HCT116 (cell line): ENCODE measurements around the gene TLE6. TPM values are rescaled to one million over a fixed set of nuclear protein-coding genes. Genes with fewer than 3 reads are reported as not detected.
A peak's percentile ranks its signal among the peaks of the same experiment; 100 is the strongest.

Experiments used
- ATAC-seq: fragments of 200-7000 bp; cut with Tn5 transposase; 2 replicates; pipeline ENCODE4 v1.9.1; 2020; ENCODE audit warnings: mild to moderate bottlenecking, moderate library complexity
- BruUV-seq: library from RNA; stranded (reverse); fragments of 400-500 nt; replicated peaks from 2 replicates; lab custom pipeline; 2021; lab: Mats Ljungman, UMichigan
- CTCF ChIA-PET: fragments of 300-600 bp; sonication (Branson Sonifier 250); formaldehyde crosslinking; loops from one replicate; lab custom pipeline; 2021; ENCODE audit warnings: antibody characterized with exemption; lab: Charles Lee
- POLR2A ChIA-PET: fragments of 300-600, 350-600 bp; sonication (Branson Sonifier 250); formaldehyde crosslinking; loops from one replicate; lab custom pipeline; 2021; ENCODE audit warnings: antibody characterized with exemption; lab: Charles Lee
- RAD21 ChIA-PET, 2 experiments: fragments of 300-600 bp; sonication (Branson Sonifier 250); formaldehyde crosslinking; loops; one replicate each; lab custom pipeline; 2023; ENCODE audit warnings: low total read pairs in 2 of 2; ENCODE audit not compliant: uncharacterized antibody in 2 of 2, unreplicated experiment in 2 of 2, low non-redundant PET in 1 of 2; lab: Charles Lee
- DNase-seq: peaks from one replicate; pipeline ENCODE4 v3.0.0-alpha.2; 2010; ENCODE audit warnings: low read depth, low spot score
- H2AFZ ChIP-seq: fragments of 200-600 bp; shearing (Covaris generic), sonication (generic); 2 replicates; pipeline ENCODE4 v1.6.1; 2017; ENCODE audit warnings: low read depth, mixed run types, mixed read lengths, antibody characterized with exemption, low read length; ENCODE audit not compliant: poor library complexity, severe bottlenecking
- H3K27ac ChIP-seq: 2 replicates; pipeline ENCODE4 v1.5.1; 2012; ENCODE audit warnings: low read depth, low read length
- H3K27me3 ChIP-seq: fragments of 200-600 bp; sonication (generic); 2 replicates; pipeline ENCODE4 v1.6.1; 2016; ENCODE audit warnings: mixed run types, low read length, mixed read lengths; ENCODE audit not compliant: insufficient read depth
- H3K36me3 ChIP-seq, 2 experiments: fragments of 200-500 bp in 1 of 2; fragments of 200-600 bp in 1 of 2; sonication (Bioruptor generic) in 1 of 2; sonication (generic) in 1 of 2; 2 replicates each; pipeline versions ENCODE4 v1.5.1 to v1.6.1; 2014 to 2016; ENCODE audit warnings: low read length in 2 of 2, inconsistent platforms in 1 of 2, mixed read lengths in 1 of 2, mixed run types in 1 of 2; ENCODE audit not compliant: insufficient read depth in 2 of 2, control insufficient read depth in 1 of 2
- H3K4me1 ChIP-seq, 2 experiments: fragments of 200-600 bp in 1 of 2; sonication (generic) in 1 of 2; 2 replicates each; pipeline versions ENCODE4 v1.5.1 to v1.6.1; 2012 to 2017; ENCODE audit warnings: low read length in 2 of 2, inconsistent platforms in 1 of 2, mild to moderate bottlenecking in 1 of 2, mixed read lengths in 1 of 2, mixed run types in 1 of 2, moderate library complexity in 1 of 2; ENCODE audit not compliant: insufficient read depth in 2 of 2, control insufficient read depth in 1 of 2
- H3K4me2 ChIP-seq: fragments of 200-600 bp; sonication (generic); 2 replicates; pipeline ENCODE4 v1.6.1; 2017; ENCODE audit warnings: mixed run types, low read length, mixed read lengths
- H3K4me3 ChIP-seq, 2 experiments: fragments of 200-600 bp in 1 of 2; sonication (generic) in 1 of 2; replicated peaks in 1 of 2; 2 replicates each; pipeline ENCODE4 v1.5.1; 2011 to 2016; ENCODE audit warnings: low read length in 2 of 2, control low read depth in 1 of 2, low read depth in 1 of 2, mild to moderate bottlenecking in 1 of 2, mixed read lengths in 1 of 2, mixed run types in 1 of 2
- H3K79me2 ChIP-seq: fragments of 200-600 bp; sonication (generic); 2 replicates; pipeline ENCODE4 v1.6.1; 2017; ENCODE audit warnings: mild to moderate bottlenecking, mixed run types, low read length, moderate library complexity, mixed read lengths; ENCODE audit not compliant: insufficient read depth
- H3K9ac ChIP-seq: fragments of 200-600 bp; sonication (generic); 2 replicates; pipeline ENCODE4 v1.6.1; 2016; ENCODE audit warnings: low read length, mixed read lengths
- H3K9me2 ChIP-seq: fragments of 200-600 bp; sonication (generic), shearing (Covaris generic); 2 replicates; pipeline ENCODE4 v1.6.1; 2017; ENCODE audit warnings: mixed run types, mild to moderate bottlenecking, moderate library complexity; ENCODE audit not compliant: insufficient read depth
- H3K9me3 ChIP-seq, 2 experiments: fragments of 200-500 bp in 1 of 2; fragments of 200-600 bp in 1 of 2; sonication (Bioruptor generic) in 1 of 2; sonication (generic) in 1 of 2; 2 replicates each; pipeline ENCODE4 v1.6.1; 2014 to 2017; ENCODE audit warnings: low read length in 2 of 2, mixed read lengths in 2 of 2, inconsistent platforms in 1 of 2, low read depth in 1 of 2, mild to moderate bottlenecking in 1 of 2, mixed run types in 1 of 2, moderate library complexity in 1 of 2; ENCODE audit not compliant: control insufficient read depth in 1 of 2, insufficient read depth in 1 of 2
- H4K20me1 ChIP-seq: fragments of 200-600 bp; sonication (generic), shearing (Covaris generic); 2 replicates; pipeline ENCODE4 v1.6.1; 2017; ENCODE audit warnings: mixed run types, mild to moderate bottlenecking, moderate library complexity; ENCODE audit not compliant: insufficient read depth
- ATF3 ChIP-seq: IDR thresholded peaks from 2 replicates; pipeline ENCODE4 v1.6.1; 2012
- CBX3 ChIP-seq: IDR thresholded peaks from 2 replicates; pipeline ENCODE4 v1.6.1; 2012; ENCODE audit warnings: low read depth
- CEBPB ChIP-seq: IDR thresholded peaks from 2 replicates; pipeline ENCODE4 v1.6.1; 2012; ENCODE audit warnings: low read depth
- EGR1 ChIP-seq: IDR thresholded peaks from 2 replicates; pipeline ENCODE4 v1.6.1; 2012; ENCODE audit warnings: low read depth
- ELF1 ChIP-seq: IDR thresholded peaks from 2 replicates; pipeline ENCODE4 v1.6.1; 2012; ENCODE audit warnings: low read depth, borderline replicate concordance
- EZH2 ChIP-seq: fragments of 200-600 bp; sonication (generic); IDR thresholded peaks from 2 replicates; pipeline ENCODE4 v1.6.1; 2017; ENCODE audit warnings: antibody characterized with exemption, mixed run types
- POLR2A ChIP-seq: IDR thresholded peaks from 2 replicates; pipeline ENCODE4 v1.7.0; 2011; ENCODE audit warnings: borderline replicate concordance; ENCODE audit not compliant: insufficient read depth, insufficient read length; ENCODE audit errors: extremely low read depth
- POLR2AphosphoS5 ChIP-seq: IDR thresholded peaks from 2 replicates; pipeline ENCODE4 v1.6.1; 2011; ENCODE audit warnings: mild to moderate bottlenecking, low read depth, low read length, moderate library complexity
- SIN3A ChIP-seq: IDR thresholded peaks from 2 replicates; pipeline ENCODE4 v1.6.1; 2012; ENCODE audit warnings: low read depth
- SP1 ChIP-seq: IDR thresholded peaks from 2 replicates; pipeline ENCODE4 v1.6.1; 2012; ENCODE audit warnings: low read depth
- TCF7L2 ChIP-seq: IDR thresholded peaks from 2 replicates; pipeline ENCODE4 v1.7.0; 2011; ENCODE audit warnings: borderline replicate concordance, inconsistent platforms; ENCODE audit not compliant: insufficient read depth, insufficient read length; ENCODE audit errors: extremely low read depth
- YY1 ChIP-seq: IDR thresholded peaks from 2 replicates; pipeline ENCODE4 v1.6.1; 2011; ENCODE audit warnings: low read length, low read depth, moderate library complexity, mild to moderate bottlenecking; ENCODE audit not compliant: insufficient replicate concordance; ENCODE audit errors: extremely low read depth
- ZFX ChIP-seq: fragments of 450-650 bp; IDR thresholded peaks from 2 replicates; pipeline ENCODE4 v1.6.1; 2017
- ZNF274 ChIP-seq: fragments of 200-500 bp; sonication (Bioruptor generic); IDR thresholded peaks from 2 replicates; pipeline ENCODE4 v1.6.1; 2014; ENCODE audit warnings: mild to moderate bottlenecking, low read depth, low read length, inconsistent platforms
- intact Hi-C: fragments of 100-400 bp; cut with micrococcal nuclease; formaldehyde crosslinking; loops from 2 replicates; pipeline ENCODE4 v1.10.0; 2022
- total RNA-seq: library from RNA; stranded (reverse); gene quantifications from one replicate; pipeline ENCODE4 v1.2.1, GENCODE V29; 2021; ENCODE audit not compliant: unreplicated experiment
- TF ChIP-seq, protein P1 (sequence below): IDR thresholded peaks from 2 replicates; pipeline ENCODE4 v1.6.1; 2011; ENCODE audit warnings: mild to moderate bottlenecking, low read length, moderate library complexity; ENCODE audit not compliant: insufficient replicate concordance; ENCODE audit errors: extremely low read depth
- TF ChIP-seq, protein P2 (sequence below), 3 experiments: fragments of 200-600 bp in 1 of 3; sonication (generic) in 1 of 3; IDR thresholded peaks in 2 of 3; conservative IDR thresholded peaks in 1 of 3; 2 replicates each; pipeline ENCODE4 v1.5.1; 2012 to 2017; ENCODE audit warnings: low read depth in 2 of 3, low read length in 2 of 3, antibody characterized with exemption in 1 of 3, borderline replicate concordance in 1 of 3, control low read depth in 1 of 3, mild to moderate bottlenecking in 1 of 3, mixed read lengths in 1 of 3, mixed run types in 1 of 3, moderate library complexity in 1 of 3; ENCODE audit not compliant: insufficient read depth in 1 of 3
- TF ChIP-seq, protein P3 (sequence below): IDR thresholded peaks from 2 replicates; pipeline ENCODE4 v1.6.1; 2012; ENCODE audit warnings: low read depth

The TLE6 gene
- total RNA-seq, 1 experiment from 2014 or later, result 10.9 TPM

GRCh38 chr19:2950286-2951124 is 26.9 kb upstream of the TLE6 start:
- no peaks in the 10 kb centered on the region for H4K20me1 ChIP-seq
- H3K36me3 ChIP-seq, result no peaks in the 10 kb centered on the region
- DNase-seq (peak; percentile 99), ATAC-seq (peak; percentile 96)
- peaks cover 17% of the 10 kb centered on the region for H3K79me2 ChIP-seq
- H2AFZ ChIP-seq, result peak overlapping the region; percentile 86
- H3K4me2 ChIP-seq, result peak overlapping the region; percentile 88
- no peaks in the 10 kb centered on the region for H3K27me3 ChIP-seq
- ChIA-PET CTCF (interaction anchor here (0.7 to 2.9 kb wide), 34 partner anchors 10 to 1250 kb away, joined by 3 to 34 read pairs (median 6); partner anchors contain the start of genes TLE6, ZNF555 and ZNF57), RAD21 (interaction anchor here (0.5 to 1.2 kb wide), 9 partner anchors 12 to 326 kb away, joined by 3 to 5 read pairs (median 4); partner anchors contain the start of genes GNG7 (in 1 of the 2) and TLE6 (in 1 of the 2)), POLR2A (interaction anchor here (0.5 to 1.9 kb wide), 24 partner anchors 9 to 1056 kb away, joined by 3 to 9 read pairs (median 4); partner anchors contain the start of genes THOP1, TLE6 and ZNF57)
- H3K4me3 ChIP-seq, result peak overlapping the region; percentile 90 to 91
- H3K4me1 ChIP-seq, result peaks cover 12 to 25% of the 10 kb centered on the region in 2 experiments; a peak in 3 of 4 replicates
- H3K27ac ChIP-seq, result peak overlapping the region; percentile 70
- BruUV-seq, result no TSS peak
- H3K9me3 ChIP-seq, result no peaks in the 10 kb centered on the region
- H3K9ac ChIP-seq, result peak overlapping the region; percentile 83
- intact Hi-C loops, result loop anchor here (1.0 to 5.0 kb wide), 2 partner anchors 302 to 327 kb away; no protein-coding TSS in a partner anchor
- H3K9me2 ChIP-seq, result no peaks in the 10 kb centered on the region
- TF ChIP-seq CEBPB (no peak), YY1 (peak; percentile 66), EZH2 (no peak), POLR2AphosphoS5 (peak; percentile 94), SP1 (peak; percentile 91), CBX3 (no peak), ZFX (peak; percentile 32; the same call in 1 of the 2 replicates), TCF7L2 (peak; percentile 31), EGR1 (peak; percentile 66; the same call in 1 of the 2 replicates), SIN3A (no peak), POLR2A (peak; percentile 65), ATF3 (no peak), ZNF274 (no peak), ELF1 (no peak; the same call in 1 of the 2 replicates)
- TF ChIP-seq, protein P1, sequence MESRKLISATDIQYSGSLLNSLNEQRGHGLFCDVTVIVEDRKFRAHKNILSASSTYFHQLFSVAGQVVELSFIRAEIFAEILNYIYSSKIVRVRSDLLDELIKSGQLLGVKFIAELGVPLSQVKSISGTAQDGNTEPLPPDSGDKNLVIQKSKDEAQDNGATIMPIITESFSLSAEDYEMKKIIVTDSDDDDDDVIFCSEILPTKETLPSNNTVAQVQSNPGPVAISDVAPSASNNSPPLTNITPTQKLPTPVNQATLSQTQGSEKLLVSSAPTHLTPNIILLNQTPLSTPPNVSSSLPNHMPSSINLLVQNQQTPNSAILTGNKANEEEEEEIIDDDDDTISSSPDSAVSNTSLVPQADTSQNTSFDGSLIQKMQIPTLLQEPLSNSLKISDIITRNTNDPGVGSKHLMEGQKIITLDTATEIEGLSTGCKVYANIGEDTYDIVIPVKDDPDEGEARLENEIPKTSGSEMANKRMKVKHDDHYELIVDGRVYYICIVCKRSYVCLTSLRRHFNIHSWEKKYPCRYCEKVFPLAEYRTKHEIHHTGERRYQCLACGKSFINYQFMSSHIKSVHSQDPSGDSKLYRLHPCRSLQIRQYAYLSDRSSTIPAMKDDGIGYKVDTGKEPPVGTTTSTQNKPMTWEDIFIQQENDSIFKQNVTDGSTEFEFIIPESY, result no peak
- TF ChIP-seq, protein P2, sequence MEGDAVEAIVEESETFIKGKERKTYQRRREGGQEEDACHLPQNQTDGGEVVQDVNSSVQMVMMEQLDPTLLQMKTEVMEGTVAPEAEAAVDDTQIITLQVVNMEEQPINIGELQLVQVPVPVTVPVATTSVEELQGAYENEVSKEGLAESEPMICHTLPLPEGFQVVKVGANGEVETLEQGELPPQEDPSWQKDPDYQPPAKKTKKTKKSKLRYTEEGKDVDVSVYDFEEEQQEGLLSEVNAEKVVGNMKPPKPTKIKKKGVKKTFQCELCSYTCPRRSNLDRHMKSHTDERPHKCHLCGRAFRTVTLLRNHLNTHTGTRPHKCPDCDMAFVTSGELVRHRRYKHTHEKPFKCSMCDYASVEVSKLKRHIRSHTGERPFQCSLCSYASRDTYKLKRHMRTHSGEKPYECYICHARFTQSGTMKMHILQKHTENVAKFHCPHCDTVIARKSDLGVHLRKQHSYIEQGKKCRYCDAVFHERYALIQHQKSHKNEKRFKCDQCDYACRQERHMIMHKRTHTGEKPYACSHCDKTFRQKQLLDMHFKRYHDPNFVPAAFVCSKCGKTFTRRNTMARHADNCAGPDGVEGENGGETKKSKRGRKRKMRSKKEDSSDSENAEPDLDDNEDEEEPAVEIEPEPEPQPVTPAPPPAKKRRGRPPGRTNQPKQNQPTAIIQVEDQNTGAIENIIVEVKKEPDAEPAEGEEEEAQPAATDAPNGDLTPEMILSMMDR (IDR thresholded peaks at IDR 0.05 in 2 of 3, conservative IDR thresholded peaks at IDR 0.05 in 1 of 3; ENCODE audit: borderline replicate concordance in 1 of 3, insufficient read depth in 1 of 3, low read depth in 2 of 3, low read length in 2 of 3), result no peak
- TF ChIP-seq, protein P3, sequence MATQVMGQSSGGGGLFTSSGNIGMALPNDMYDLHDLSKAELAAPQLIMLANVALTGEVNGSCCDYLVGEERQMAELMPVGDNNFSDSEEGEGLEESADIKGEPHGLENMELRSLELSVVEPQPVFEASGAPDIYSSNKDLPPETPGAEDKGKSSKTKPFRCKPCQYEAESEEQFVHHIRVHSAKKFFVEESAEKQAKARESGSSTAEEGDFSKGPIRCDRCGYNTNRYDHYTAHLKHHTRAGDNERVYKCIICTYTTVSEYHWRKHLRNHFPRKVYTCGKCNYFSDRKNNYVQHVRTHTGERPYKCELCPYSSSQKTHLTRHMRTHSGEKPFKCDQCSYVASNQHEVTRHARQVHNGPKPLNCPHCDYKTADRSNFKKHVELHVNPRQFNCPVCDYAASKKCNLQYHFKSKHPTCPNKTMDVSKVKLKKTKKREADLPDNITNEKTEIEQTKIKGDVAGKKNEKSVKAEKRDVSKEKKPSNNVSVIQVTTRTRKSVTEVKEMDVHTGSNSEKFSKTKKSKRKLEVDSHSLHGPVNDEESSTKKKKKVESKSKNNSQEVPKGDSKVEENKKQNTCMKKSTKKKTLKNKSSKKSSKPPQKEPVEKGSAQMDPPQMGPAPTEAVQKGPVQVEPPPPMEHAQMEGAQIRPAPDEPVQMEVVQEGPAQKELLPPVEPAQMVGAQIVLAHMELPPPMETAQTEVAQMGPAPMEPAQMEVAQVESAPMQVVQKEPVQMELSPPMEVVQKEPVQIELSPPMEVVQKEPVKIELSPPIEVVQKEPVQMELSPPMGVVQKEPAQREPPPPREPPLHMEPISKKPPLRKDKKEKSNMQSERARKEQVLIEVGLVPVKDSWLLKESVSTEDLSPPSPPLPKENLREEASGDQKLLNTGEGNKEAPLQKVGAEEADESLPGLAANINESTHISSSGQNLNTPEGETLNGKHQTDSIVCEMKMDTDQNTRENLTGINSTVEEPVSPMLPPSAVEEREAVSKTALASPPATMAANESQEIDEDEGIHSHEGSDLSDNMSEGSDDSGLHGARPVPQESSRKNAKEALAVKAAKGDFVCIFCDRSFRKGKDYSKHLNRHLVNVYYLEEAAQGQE, result no peak
